ENCODE results near the gene PTPRCAP.

Gene PTPRCAP

GRCh38 chr11:67400251-67400941 is 37.1 kb downstream of the PTPRCAP start:
- Histone ChIP-seq H3K36me3 (ENCODE audit: control insufficient read depth, insufficient read depth, low read length) (peaks cover 28% of the 10 kb centered on the region), H3K4me3 (ENCODE audit: low read length) (peak overlapping the region; percentile 72; the same call in 1 of the 2 replicates), H3K27me3 (ENCODE audit: control insufficient read depth, insufficient read depth, low read length) (no peaks in the 10 kb centered on the region), H3K27ac (ENCODE audit: low read length) (no peak overlapping the region), H3K4me1 (ENCODE audit: control insufficient read depth, insufficient read depth, low read length) (peaks cover 7% of the 10 kb centered on the region), H3K9me3 (ENCODE audit: control insufficient read depth, insufficient read depth, low read length) (no peaks in the 10 kb centered on the region)
- no CpG with 5 or more reads among the region's 23 CpGs for WGBS (ENCODE audit: insufficient coverage, insufficient read length)
- no peak for DNase-seq (ENCODE audit: low read depth, low spot score)

DNA sequence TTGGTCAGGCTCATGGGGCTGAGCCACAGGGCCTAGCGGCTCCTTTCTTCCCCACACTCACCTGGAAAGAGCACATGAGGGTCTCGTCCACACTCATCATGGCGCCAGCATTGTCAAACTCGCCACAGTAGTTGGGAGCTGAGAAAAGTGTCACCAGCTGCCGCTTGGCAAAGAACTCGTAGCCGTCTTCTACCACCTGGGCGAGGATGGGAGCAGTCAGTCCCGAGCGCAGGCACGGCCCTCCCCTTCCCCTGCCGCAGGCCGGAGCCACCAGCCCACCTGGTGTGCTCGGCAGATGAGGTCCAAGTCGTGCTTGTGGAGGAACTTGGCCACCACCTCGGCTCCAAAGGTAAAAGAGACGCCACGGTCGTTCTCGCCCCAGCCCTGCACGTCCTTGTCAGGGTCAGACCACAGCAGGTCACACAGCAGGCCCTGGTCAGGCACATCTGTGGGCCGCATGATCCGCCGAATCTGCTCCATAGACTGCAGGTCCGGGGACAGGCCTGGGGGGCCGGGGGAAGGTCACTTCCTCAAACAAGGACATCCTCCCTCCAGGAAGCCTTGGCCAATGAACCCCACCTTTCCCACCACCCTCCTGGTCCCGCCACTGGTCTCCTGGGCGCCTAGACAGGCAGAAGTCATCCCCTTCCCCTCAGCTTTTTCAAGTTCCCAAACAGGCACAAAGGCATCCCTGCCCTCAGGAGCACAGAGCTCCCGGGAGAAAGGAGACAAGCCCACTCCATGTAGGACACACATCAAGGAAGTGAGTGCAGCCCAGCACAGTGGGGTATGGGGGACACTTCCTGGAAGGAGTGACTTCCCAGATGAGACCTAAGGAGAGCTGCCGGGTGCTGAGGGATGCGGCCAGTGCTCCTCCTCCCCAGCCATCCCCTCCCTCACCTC is 38.6 kb downstream of the PTPRCAP start:
- Histone ChIP-seq H3K27me3 (ENCODE audit: control insufficient read depth, insufficient read depth, low read length) (no peaks in the 10 kb centered on the region), H3K4me1 (ENCODE audit: control insufficient read depth, insufficient read depth, low read length) (peaks cover 7% of the 10 kb centered on the region), H3K27ac (ENCODE audit: low read length) (no peak overlapping the region), H3K36me3 (ENCODE audit: control insufficient read depth, insufficient read depth, low read length) (peaks cover 28% of the 10 kb centered on the region), H3K9me3 (ENCODE audit: control insufficient read depth, insufficient read depth, low read length) (no peaks in the 10 kb centered on the region), H3K4me3 (ENCODE audit: low read length) (no peak overlapping the region)
- no CpG with 5 or more reads among the region's 31 CpGs for WGBS (ENCODE audit: insufficient coverage, insufficient read length)
- no peak for DNase-seq (ENCODE audit: low read depth, low spot score)

DNA sequence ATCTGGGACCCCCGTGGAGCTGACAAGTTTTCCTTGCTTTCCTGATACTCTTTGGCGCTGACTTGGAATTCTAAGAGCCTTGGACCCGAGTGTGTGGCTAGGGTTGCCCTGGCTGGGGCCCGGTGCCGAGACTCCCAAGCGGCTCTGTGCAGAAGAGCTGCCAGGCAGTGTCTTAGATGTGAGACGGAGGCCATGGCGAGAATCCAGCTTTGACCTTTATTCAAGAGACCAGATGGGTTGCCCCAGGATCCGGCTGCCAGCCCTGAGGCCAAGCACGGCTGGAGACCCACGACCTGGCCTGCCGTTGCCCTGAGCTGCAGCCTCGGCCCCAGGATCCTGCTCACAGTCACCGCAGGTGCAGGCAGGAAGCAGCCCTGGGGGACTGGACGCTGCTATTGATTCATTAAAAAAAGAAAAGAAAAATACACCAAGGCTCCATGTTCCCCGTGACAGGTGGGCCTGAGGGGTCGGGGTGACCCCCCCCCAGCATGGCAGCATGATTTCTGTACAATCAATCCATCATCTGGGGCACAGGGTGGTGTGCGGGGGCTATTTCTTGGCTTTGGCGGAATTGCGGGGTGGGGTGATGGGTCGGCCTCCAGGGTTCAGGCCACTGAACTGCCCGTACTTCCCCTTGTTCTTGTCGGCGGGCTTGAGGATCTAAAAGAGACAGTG is 39.4 kb downstream of the PTPRCAP start:
- H3K4me3 ChIP-seq (ENCODE audit: low read length), result no peak overlapping the region
- H3K27me3 ChIP-seq (ENCODE audit: control insufficient read depth, insufficient read depth, low read length), result no peaks in the 10 kb centered on the region
- no peak for DNase-seq (ENCODE audit: low read depth, low spot score)
- peaks cover 28% of the 10 kb centered on the region for H3K36me3 ChIP-seq (ENCODE audit: control insufficient read depth, insufficient read depth, low read length)
- H3K4me1 ChIP-seq (ENCODE audit: control insufficient read depth, insufficient read depth, low read length), result peaks cover 7% of the 10 kb centered on the region
- no peaks in the 10 kb centered on the region for H3K9me3 ChIP-seq (ENCODE audit: control insufficient read depth, insufficient read depth, low read length)
- no peak overlapping the region for H3K27ac ChIP-seq (ENCODE audit: low read length)
- WGBS (ENCODE audit: insufficient coverage, insufficient read length), result no CpG with 5 or more reads among the region's 24 CpGs

- Histone ChIP-seq H3K27me3 (ENCODE audit: control insufficient read depth, insufficient read depth, low read length) (no peaks in the 10 kb centered on the region), H3K36me3 (ENCODE audit: control insufficient read depth, insufficient read depth, low read length) (peaks cover 30% of the 10 kb centered on the region), H3K27ac (ENCODE audit: low read length) (no peak overlapping the region), H3K4me1 (ENCODE audit: control insufficient read depth, insufficient read depth, low read length) (peaks cover 9% of the 10 kb centered on the region), H3K4me3 (ENCODE audit: low read length) (no peak overlapping the region), H3K9me3 (ENCODE audit: control insufficient read depth, insufficient read depth, low read length) (no peaks in the 10 kb centered on the region)
- no CpG with 5 or more reads among the region's 6 CpGs for WGBS (ENCODE audit: insufficient coverage, insufficient read length)
- no peak for DNase-seq (ENCODE audit: low read depth, low spot score)
Measured at GRCh38 chr11:67397536-67397935, 39.9 kb downstream of the PTPRCAP start.

- H3K4me3 ChIP-seq (ENCODE audit: low read length), result no peak overlapping the region
- DNase-seq (ENCODE audit: low read depth, low spot score), result no peak
- H3K27ac ChIP-seq (ENCODE audit: low read length), result no peak overlapping the region
- no CpG with 5 or more reads among the region's 13 CpGs for WGBS (ENCODE audit: insufficient coverage, insufficient read length)
- H3K4me1 ChIP-seq (ENCODE audit: control insufficient read depth, insufficient read depth, low read length), result peaks cover 10% of the 10 kb centered on the region
- H3K9me3 ChIP-seq (ENCODE audit: control insufficient read depth, insufficient read depth, low read length), result no peaks in the 10 kb centered on the region
- no peaks in the 10 kb centered on the region for H3K27me3 ChIP-seq (ENCODE audit: control insufficient read depth, insufficient read depth, low read length)
- H3K36me3 ChIP-seq (ENCODE audit: control insufficient read depth, insufficient read depth, low read length), result peaks cover 31% of the 10 kb centered on the region
Measured at GRCh38 chr11:67396587-67397389, 40.7 kb downstream of the PTPRCAP start.

DNA sequence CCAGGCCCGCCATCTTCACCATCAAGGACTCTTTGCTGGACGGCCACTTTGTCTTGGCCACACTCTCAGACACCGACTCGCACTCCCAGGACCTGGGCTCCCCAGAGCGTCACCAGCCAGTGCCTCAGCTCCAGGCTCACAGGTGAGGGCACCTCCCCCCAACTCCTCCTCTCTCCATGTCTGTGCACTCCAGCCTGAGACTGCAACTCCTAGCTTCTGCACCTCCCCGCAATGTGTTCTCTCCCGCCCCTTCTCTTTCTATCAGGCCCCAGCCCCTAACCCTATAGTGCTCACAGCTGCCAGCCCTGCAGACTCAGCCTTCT is 41.3 kb downstream of the PTPRCAP start:
- H3K4me3 ChIP-seq (ENCODE audit: low read length), result no peak overlapping the region
- H3K27ac ChIP-seq (ENCODE audit: low read length), result no peak overlapping the region
- no peaks in the 10 kb centered on the region for H3K27me3 ChIP-seq (ENCODE audit: control insufficient read depth, insufficient read depth, low read length)
- WGBS (ENCODE audit: insufficient coverage, insufficient read length), result no CpG with 5 or more reads among the region's 7 CpGs
- peaks cover 10% of the 10 kb centered on the region for H3K4me1 ChIP-seq (ENCODE audit: control insufficient read depth, insufficient read depth, low read length)
- peaks cover 31% of the 10 kb centered on the region for H3K36me3 ChIP-seq (ENCODE audit: control insufficient read depth, insufficient read depth, low read length)
- no peaks in the 10 kb centered on the region for H3K9me3 ChIP-seq (ENCODE audit: control insufficient read depth, insufficient read depth, low read length)
- DNase-seq (ENCODE audit: low read depth, low spot score), result no peak

GRCh38 chr11:67395555-67396258 is 41.8 kb downstream of the PTPRCAP start:
- Histone ChIP-seq H3K9me3 (ENCODE audit: control insufficient read depth, insufficient read depth, low read length) (no peaks in the 10 kb centered on the region), H3K4me3 (ENCODE audit: low read length) (no peak overlapping the region), H3K4me1 (ENCODE audit: control insufficient read depth, insufficient read depth, low read length) (peaks cover 9% of the 10 kb centered on the region), H3K36me3 (ENCODE audit: control insufficient read depth, insufficient read depth, low read length) (peaks cover 31% of the 10 kb centered on the region), H3K27me3 (ENCODE audit: control insufficient read depth, insufficient read depth, low read length) (no peaks in the 10 kb centered on the region), H3K27ac (ENCODE audit: low read length) (no peak overlapping the region)
- WGBS (ENCODE audit: insufficient coverage, insufficient read length), result no CpG with 5 or more reads among the region's 19 CpGs
- DNase-seq (ENCODE audit: low read depth, low spot score), result no peak

DNA sequence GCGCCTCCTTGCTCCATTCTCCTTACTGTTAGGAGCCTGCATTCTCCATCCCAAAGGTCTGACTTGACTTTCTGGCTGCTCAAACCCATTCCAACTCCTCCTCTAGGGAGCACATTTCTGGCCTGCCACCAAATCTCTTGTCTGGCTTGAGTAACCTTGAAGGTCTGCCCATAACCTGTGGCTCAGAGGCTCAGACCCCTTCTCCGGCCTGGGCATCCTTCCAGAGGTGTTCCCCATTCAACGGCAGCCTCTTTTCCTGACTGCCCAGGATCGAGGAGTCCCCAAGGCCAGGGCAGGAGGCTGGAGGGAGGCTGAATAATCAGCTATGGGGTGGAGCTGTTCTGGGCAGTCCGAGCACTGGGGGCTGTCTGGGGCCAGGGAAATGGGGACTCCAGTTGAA is 43.5 kb downstream of the PTPRCAP start:
- Histone ChIP-seq H3K4me3 (ENCODE audit: low read length) (no peak overlapping the region), H3K36me3 (ENCODE audit: control insufficient read depth, insufficient read depth, low read length) (peaks cover 26% of the 10 kb centered on the region)

GRCh38 chr11:67393437-67393836 is 44.0 kb downstream of the PTPRCAP start:
- Histone ChIP-seq H3K36me3 (ENCODE audit: control insufficient read depth, insufficient read depth, low read length) (peaks cover 21% of the 10 kb centered on the region), H3K27ac (ENCODE audit: low read length) (no peak overlapping the region)
- no CpG with 5 or more reads among the region's 18 CpGs for WGBS (ENCODE audit: insufficient coverage, insufficient read length)

More for the DNA sequence above, 43.5 kb downstream of the PTPRCAP start:
- H3K4me1 ChIP-seq (ENCODE audit: control insufficient read depth, insufficient read depth, low read length), result peaks cover 7% of the 10 kb centered on the region
- WGBS (ENCODE audit: insufficient coverage, insufficient read length), result no CpG with 5 or more reads among the region's 5 CpGs
- H3K9me3 ChIP-seq (ENCODE audit: control insufficient read depth, insufficient read depth, low read length), result no peaks in the 10 kb centered on the region
- DNase-seq (ENCODE audit: low read depth, low spot score), result no peak
- H3K27me3 ChIP-seq (ENCODE audit: control insufficient read depth, insufficient read depth, low read length), result no peaks in the 10 kb centered on the region
- no peak overlapping the region for H3K27ac ChIP-seq (ENCODE audit: low read length)

More at GRCh38 chr11:67393437-67393836, 44.0 kb downstream of the PTPRCAP start:
- Histone ChIP-seq H3K9me3 (ENCODE audit: control insufficient read depth, insufficient read depth, low read length) (no peaks in the 10 kb centered on the region), H3K27me3 (ENCODE audit: control insufficient read depth, insufficient read depth, low read length) (no peaks in the 10 kb centered on the region), H3K4me3 (ENCODE audit: low read length) (no peak overlapping the region), H3K4me1 (ENCODE audit: control insufficient read depth, insufficient read depth, low read length) (peaks cover 7% of the 10 kb centered on the region)
- DNase-seq (ENCODE audit: low read depth, low spot score), result no peak

All from iPS DF 6.9 (cell line).